Upper lobe of right lung (tissue), 1 donor: ENCODE measurements around the gene CCL7. TPM values are rescaled to one million over a fixed set of nuclear protein-coding genes. Genes with fewer than 3 reads are reported as not detected.

Experiments
- ATAC-seq: fragments of 200-7000 bp; cut with Tn5 transposase; one replicate; pipeline ENCODE4 v1.9.1; 2020; ENCODE audit warnings: mild to moderate bottlenecking, moderate library complexity
- DNase-seq: peaks from one replicate; pipeline ENCODE4 v3.0.0-alpha.2; 2020
- H3K27ac ChIP-seq: fragments of 200-600 bp; one replicate; pipeline ENCODE4 v1.8.0; 2022
- H3K27me3 ChIP-seq: fragments of 200-600 bp; one replicate; pipeline ENCODE4 v1.8.0; 2022; ENCODE audit warnings: mild to moderate bottlenecking
- H3K36me3 ChIP-seq: fragments of 200-600 bp; one replicate; pipeline ENCODE4 v1.8.0; 2022
- H3K4me1 ChIP-seq: fragments of 200-600 bp; one replicate; pipeline ENCODE4 v1.8.0; 2022
- H3K4me3 ChIP-seq: fragments of 200-600 bp; one replicate; pipeline ENCODE4 v1.8.0; 2022; ENCODE audit warnings: mild to moderate bottlenecking
- H3K9me3 ChIP-seq: fragments of 200-600 bp; one replicate; pipeline ENCODE4 v1.8.0; 2022
- intact Hi-C: fragments of 100-400 bp; cut with DNase I; formaldehyde crosslinking; loops from one replicate; pipeline ENCODE4 v1.11.0; 2022
- long read RNA-seq: library from polyadenylated mRNA; unstranded; transcript quantifications from one replicate; pipeline ENCODE4 v2.0.0, GENCODE V29; 2021
- total RNA-seq: library from RNA; stranded (reverse); fragmentation: NEBNext Ultra II Directional; extraction: Animal tissue kit (Norgen Biotek cat#: 25700); gene quantifications from one replicate; pipeline ENCODE4 v1.2.1, GENCODE V29; 2021
- TF ChIP-seq, protein P1 (sequence below): fragments of 200-600 bp; IDR thresholded peaks from one replicate; pipeline ENCODE4 v1.8.0; 2022; ENCODE audit warnings: antibody characterized with exemption
- donor health status: DM: no; HTN: yes; CAD: no; lungs with severe emphysema.

CCL7 gene
- not detected for total RNA-seq
- long read RNA-seq = 0 reads

DNA sequence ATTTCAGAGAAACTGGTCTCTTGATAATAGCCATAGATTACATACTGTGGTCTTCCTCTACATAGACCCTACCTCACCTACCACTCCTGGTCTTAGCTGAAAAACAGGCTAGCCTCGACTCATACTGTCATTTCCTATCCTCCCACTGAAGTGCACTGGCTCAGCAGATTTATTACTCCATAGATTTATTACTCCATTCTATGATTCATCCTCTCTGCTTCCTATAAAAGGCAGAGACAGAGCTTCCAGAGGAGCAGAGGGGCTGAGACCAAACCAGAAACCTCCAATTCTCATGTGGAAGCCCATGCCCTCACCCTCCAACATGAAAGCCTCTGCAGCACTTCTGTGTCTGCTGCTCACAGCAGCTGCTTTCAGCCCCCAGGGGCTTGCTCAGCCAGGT lies at the start of gene CCL7:
CCL7 (plus strand) TSS at position 253 of the 400 bp plus-strand sequence; CDS start at position 323, 70 bp downstream.
- H3K9me3 ChIP-seq = no peaks in the 10 kb centered on the region
- DNase-seq = no peak
- TF ChIP-seq, protein P1, sequence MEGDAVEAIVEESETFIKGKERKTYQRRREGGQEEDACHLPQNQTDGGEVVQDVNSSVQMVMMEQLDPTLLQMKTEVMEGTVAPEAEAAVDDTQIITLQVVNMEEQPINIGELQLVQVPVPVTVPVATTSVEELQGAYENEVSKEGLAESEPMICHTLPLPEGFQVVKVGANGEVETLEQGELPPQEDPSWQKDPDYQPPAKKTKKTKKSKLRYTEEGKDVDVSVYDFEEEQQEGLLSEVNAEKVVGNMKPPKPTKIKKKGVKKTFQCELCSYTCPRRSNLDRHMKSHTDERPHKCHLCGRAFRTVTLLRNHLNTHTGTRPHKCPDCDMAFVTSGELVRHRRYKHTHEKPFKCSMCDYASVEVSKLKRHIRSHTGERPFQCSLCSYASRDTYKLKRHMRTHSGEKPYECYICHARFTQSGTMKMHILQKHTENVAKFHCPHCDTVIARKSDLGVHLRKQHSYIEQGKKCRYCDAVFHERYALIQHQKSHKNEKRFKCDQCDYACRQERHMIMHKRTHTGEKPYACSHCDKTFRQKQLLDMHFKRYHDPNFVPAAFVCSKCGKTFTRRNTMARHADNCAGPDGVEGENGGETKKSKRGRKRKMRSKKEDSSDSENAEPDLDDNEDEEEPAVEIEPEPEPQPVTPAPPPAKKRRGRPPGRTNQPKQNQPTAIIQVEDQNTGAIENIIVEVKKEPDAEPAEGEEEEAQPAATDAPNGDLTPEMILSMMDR = no peak
- no peak within 1 kb of the TSS for H3K4me3 ChIP-seq
- no peaks in the 10 kb centered on the region for H3K4me1 ChIP-seq
- intact Hi-C loops = no loop called here
- no peak within 1 kb of the TSS for H3K27ac ChIP-seq
- peak; percentile 65 for ATAC-seq
- H3K27me3 ChIP-seq = no peaks in the 10 kb centered on the region
- no peaks in the 10 kb centered on the region for H3K36me3 ChIP-seq

DNA sequence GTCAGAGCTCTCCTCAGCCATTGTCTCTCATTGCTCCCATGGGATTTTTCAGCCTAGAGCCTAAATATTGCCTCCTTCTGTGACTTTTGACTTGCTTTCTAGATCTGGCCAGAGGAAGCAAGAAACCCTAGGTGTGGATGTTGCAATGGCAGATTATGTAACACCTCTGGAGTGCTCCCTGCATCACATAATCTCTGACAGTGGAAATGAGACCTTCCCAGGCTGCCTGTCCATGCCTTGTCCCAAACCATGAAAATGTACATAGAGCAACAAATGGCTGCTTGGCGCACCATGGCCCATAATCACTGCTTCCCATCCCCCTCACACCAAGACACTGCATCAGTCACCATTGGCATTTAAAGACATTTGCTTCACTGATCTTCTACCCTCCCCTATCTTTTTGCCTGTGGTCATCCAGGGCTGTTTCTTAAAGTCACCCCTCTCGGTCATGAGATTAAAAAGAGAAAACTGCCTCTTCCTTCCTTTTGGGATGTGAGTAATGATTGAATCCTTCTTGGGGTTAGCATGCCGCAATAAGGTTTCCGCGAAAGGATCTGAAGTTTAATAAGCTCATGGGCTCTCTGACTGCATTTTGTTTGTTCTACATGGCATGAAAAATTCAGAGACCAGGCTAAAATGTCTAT lies 49.1 kb upstream of the CCL7 start:
- intact Hi-C loops = no loop called here
- DNase-seq = no peak
- no peak overlapping the region for H3K4me3 ChIP-seq
- H3K36me3 ChIP-seq = no peaks in the 10 kb centered on the region
- peak overlapping the region; percentile 60 for H3K27ac ChIP-seq
- ATAC-seq = peak; percentile 82
- H3K4me1 ChIP-seq = peaks cover 22% of the 10 kb centered on the region
- H3K9me3 ChIP-seq = no peaks in the 10 kb centered on the region
- TF ChIP-seq, protein P1 = no peak
- H3K27me3 ChIP-seq = no peaks in the 10 kb centered on the region

- Histone ChIP-seq H3K4me1 (peaks cover 22% of the 10 kb centered on the region), H3K27ac (no peak overlapping the region), H3K27me3 (no peaks in the 10 kb centered on the region), H3K9me3 (no peaks in the 10 kb centered on the region), H3K4me3 (no peak overlapping the region), H3K36me3 (no peaks in the 10 kb centered on the region)
- no peak for ATAC-seq
- TF ChIP-seq, protein P1 = no peak
- intact Hi-C loops = no loop called here
- no peak for DNase-seq
Observed at GRCh38 chr17:34221411-34221810, 48.6 kb upstream of the CCL7 start.

GRCh38 chr17:34222722-34223497 lies 47.1 kb upstream of the CCL7 start:
- H3K9me3 ChIP-seq = no peaks in the 10 kb centered on the region
- DNase-seq (no peak), ATAC-seq (peak; percentile 21)
- TF ChIP-seq, protein P1 = no peak
- peaks cover 22% of the 10 kb centered on the region for H3K4me1 ChIP-seq
- no peaks in the 10 kb centered on the region for H3K36me3 ChIP-seq
- no peak overlapping the region for H3K27ac ChIP-seq
- H3K4me3 ChIP-seq = no peak overlapping the region
- no peaks in the 10 kb centered on the region for H3K27me3 ChIP-seq
- intact Hi-C loops = no loop called here

- ATAC-seq (no peak), DNase-seq (no peak)
- Histone ChIP-seq H3K27ac (no peak overlapping the region), H3K27me3 (no peaks in the 10 kb centered on the region), H3K4me3 (no peak overlapping the region), H3K9me3 (no peaks in the 10 kb centered on the region), H3K36me3 (no peaks in the 10 kb centered on the region), H3K4me1 (peaks cover 11% of the 10 kb centered on the region)
- TF ChIP-seq, protein P1 = no peak
- intact Hi-C loops = no loop called here
Observed at GRCh38 chr17:34225046-34225445, 45.0 kb upstream of the CCL7 start.
